ENCODE data around the gene RASA3. TPM values are rescaled to one million over a fixed set of nuclear protein-coding genes. Genes with fewer than 3 reads are reported as not detected.
A peak's percentile ranks its signal among the peaks of the same experiment; 100 is the strongest.

Gene RASA3
- total RNA-seq, 1 donor from 2014 or later: 14.6 TPM

GRCh38 chr13:114068656-114069318, 63.6 kb downstream of the RASA3 start:
- Mint-ChIP-seq H3K27me3 (ENCODE audit: low read depth) (no peaks in the 10 kb centered on the region), H3K36me3 (peaks cover 1% of the 10 kb centered on the region), H3K9me3 (no peaks in the 10 kb centered on the region), H3K27ac (peak overlapping the region; percentile 90), H3K4me3 (no peak overlapping the region), H3K4me1 (peaks cover 40% of the 10 kb centered on the region)
- no peak for DNase-seq (ENCODE audit: low spot score in 2 of 2, unreplicated experiment in 2 of 2)
- no peak for TF ChIP-seq CTCF (IDR thresholded peaks at IDR 0.05; ENCODE audit: unreplicated experiment)

GRCh38 chr13:114067886-114068651, 64.4 kb downstream of the RASA3 start:
- no peak for TF ChIP-seq CTCF (IDR thresholded peaks at IDR 0.05; ENCODE audit: unreplicated experiment)
- peaks cover 45% of the 10 kb centered on the region for H3K4me1 Mint-ChIP-seq

GRCh38 chr13:114067381-114067885, 65.0 kb downstream of the RASA3 start:
- H3K27me3 Mint-ChIP-seq (ENCODE audit: low read depth): no peaks in the 10 kb centered on the region
- H3K27ac Mint-ChIP-seq: peak overlapping the region; percentile 77
- TF ChIP-seq CTCF (IDR thresholded peaks at IDR 0.05; ENCODE audit: unreplicated experiment): no peak
- H3K9me3 Mint-ChIP-seq: no peaks in the 10 kb centered on the region
- no peak overlapping the region for H3K4me3 Mint-ChIP-seq
- peaks cover 45% of the 10 kb centered on the region for H3K4me1 Mint-ChIP-seq
- DNase-seq (ENCODE audit: low spot score in 2 of 2, unreplicated experiment in 2 of 2): no peak
- H3K36me3 Mint-ChIP-seq: peaks cover 1% of the 10 kb centered on the region

More at GRCh38 chr13:114067886-114068651, 64.4 kb downstream of the RASA3 start:
- no peak for DNase-seq (ENCODE audit: low spot score in 2 of 2, unreplicated experiment in 2 of 2)
- H3K27ac Mint-ChIP-seq: peak overlapping the region; percentile 90
- H3K4me3 Mint-ChIP-seq: no peak overlapping the region
- no peaks in the 10 kb centered on the region for H3K27me3 Mint-ChIP-seq (ENCODE audit: low read depth)
- H3K9me3 Mint-ChIP-seq: no peaks in the 10 kb centered on the region
- H3K36me3 Mint-ChIP-seq: peaks cover 1% of the 10 kb centered on the region

- no peak for DNase-seq (ENCODE audit: low spot score in 2 of 2, unreplicated experiment in 2 of 2)
- no peaks in the 10 kb centered on the region for H3K27me3 Mint-ChIP-seq (ENCODE audit: low read depth)
- peaks cover 45% of the 10 kb centered on the region for H3K4me1 Mint-ChIP-seq
- peaks cover 1% of the 10 kb centered on the region for H3K36me3 Mint-ChIP-seq
- no peaks in the 10 kb centered on the region for H3K9me3 Mint-ChIP-seq
- TF ChIP-seq CTCF (IDR thresholded peaks at IDR 0.05; ENCODE audit: unreplicated experiment): no peak
- H3K4me3 Mint-ChIP-seq: no peak overlapping the region
- H3K27ac Mint-ChIP-seq: no peak overlapping the region
Measured at GRCh38 chr13:114066956-114067355, 65.5 kb downstream of the RASA3 start.

- no peaks in the 10 kb centered on the region for H3K27me3 Mint-ChIP-seq (ENCODE audit: low read depth)
Measured at GRCh38 chr13:114065926-114066774, 66.3 kb downstream of the RASA3 start.

More at GRCh38 chr13:114065926-114066774, 66.3 kb downstream of the RASA3 start:
- H3K4me1 Mint-ChIP-seq: peaks cover 45% of the 10 kb centered on the region
- DNase-seq (ENCODE audit: low spot score in 2 of 2, unreplicated experiment in 2 of 2): no peak
- H3K36me3 Mint-ChIP-seq: peaks cover 1% of the 10 kb centered on the region
- no peak overlapping the region for H3K4me3 Mint-ChIP-seq
- no peak for TF ChIP-seq CTCF (IDR thresholded peaks at IDR 0.05; ENCODE audit: unreplicated experiment)
- peak overlapping the region; percentile 97 for H3K27ac Mint-ChIP-seq
- no peaks in the 10 kb centered on the region for H3K9me3 Mint-ChIP-seq
